ENCODE data around the gene ZNF708.
"Not testable (repeated sequence)": the region's sequence is repeated elsewhere in the genome, so short reads cannot be mapped to it uniquely, and the experiment has no call there.

The ZNF708 gene

DNA sequence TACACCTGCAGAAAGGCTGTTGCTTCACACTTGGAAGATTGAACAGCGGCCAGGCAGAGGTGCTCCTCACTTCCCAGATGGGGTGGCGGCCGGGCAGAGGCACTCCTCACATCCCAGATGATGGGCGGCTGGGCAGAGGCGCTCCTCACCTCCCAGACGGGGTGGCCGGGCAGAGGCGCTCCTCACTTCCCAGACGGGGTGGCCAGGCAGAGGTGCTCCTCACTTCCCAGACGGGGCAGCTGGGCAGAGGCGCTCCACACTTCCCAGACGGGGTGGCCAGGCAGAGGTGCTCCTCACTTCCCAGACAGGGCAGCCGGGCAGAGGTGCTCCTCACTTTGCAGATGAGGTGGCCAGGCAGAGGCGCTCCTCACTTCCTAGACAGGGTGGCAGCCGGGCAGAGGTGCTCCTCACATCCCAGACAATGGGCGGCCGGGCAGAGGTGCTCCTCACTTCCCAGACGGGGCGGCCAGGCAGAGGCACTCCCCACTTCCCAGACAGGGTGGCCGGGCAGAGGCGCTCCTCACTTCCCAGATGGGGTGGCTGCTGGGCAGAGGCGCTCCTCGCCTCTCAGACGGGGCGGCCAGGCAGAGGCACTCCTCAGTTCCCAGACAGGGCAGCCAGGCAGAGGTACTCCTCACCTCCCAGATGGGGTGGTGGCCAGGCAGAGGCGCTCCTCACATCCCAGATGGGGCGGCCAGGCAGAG lies 69.6 kb downstream of the ZNF708 start:
- DNase-seq: not testable (repeated sequence)

DNA sequence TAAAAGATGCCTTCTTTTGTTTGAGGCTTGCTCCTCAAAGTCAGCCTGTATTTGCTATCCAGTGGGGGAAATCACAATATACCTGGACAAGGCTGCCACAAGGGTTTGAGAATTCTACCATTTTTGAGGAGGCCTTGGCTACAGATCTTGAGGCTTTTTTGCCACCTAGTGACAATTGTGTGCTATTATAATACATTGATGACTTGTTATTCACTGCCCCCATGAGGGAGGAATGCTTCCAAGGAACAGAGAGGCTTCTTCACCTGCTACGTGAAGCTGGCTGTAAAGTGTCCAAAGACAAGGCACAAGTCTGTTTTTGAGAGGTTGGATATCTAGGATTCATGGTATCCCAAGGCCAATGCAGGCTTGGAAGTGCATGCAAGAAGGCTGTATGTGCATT lies 72.5 kb downstream of the ZNF708 start:
- DNase-seq: no peak
